ENCODE measurements around the gene LRIT1.
A peak's percentile ranks its signal among the peaks of the same experiment; 100 is the strongest.
"Not testable (repeated sequence)": the region's sequence is repeated elsewhere in the genome, so short reads cannot be mapped to it uniquely, and the experiment has no call there.

LRIT1 gene

GRCh38 chr10:84241185-84241790 is at the start of gene LRIT1:
Gene LRIT1 (minus strand): TSS chr10:84241546. CDS start chr10:84241439, 107 bp downstream.
- no peak for DNase-seq (ENCODE audit: low read depth in 2 of 2)

GRCh38 chr10:84290235-84290634 is 48.9 kb upstream of the LRIT1 start:
- DNase-seq (ENCODE audit: low read depth in 2 of 2) = no peak

GRCh38 chr10:84289521-84290200 is 48.3 kb upstream of the LRIT1 start:
- DNase-seq (ENCODE audit: low read depth in 2 of 2) = no peak

- no peak for DNase-seq (ENCODE audit: low read depth in 2 of 2)
These were observed 46.8 kb upstream of the LRIT1 start for GRCh38 chr10:84288151-84288550.

- no peak for DNase-seq (ENCODE audit: low read depth in 2 of 2)
These were observed 45.3 kb upstream of the LRIT1 start for GRCh38 chr10:84286695-84287094.

GRCh38 chr10:84279876-84280475 is 38.6 kb upstream of the LRIT1 start:
- DNase-seq (ENCODE audit: low read depth in 2 of 2) = not testable (repeated sequence)

- no peak for DNase-seq (ENCODE audit: low read depth in 2 of 2)
These were observed 29.4 kb upstream of the LRIT1 start for GRCh38 chr10:84270708-84271107.

GRCh38 chr10:84269773-84270172 is 28.4 kb upstream of the LRIT1 start:
- DNase-seq (ENCODE audit: low read depth in 2 of 2) = no peak

GRCh38 chr10:84269162-84269561 is 27.8 kb upstream of the LRIT1 start:
- no peak for DNase-seq (ENCODE audit: low read depth in 2 of 2)

- peak; percentile 19 to 49 for DNase-seq (ENCODE audit: low read depth in 2 of 2)
These were observed 26.3 kb upstream of the LRIT1 start for GRCh38 chr10:84267503-84268126.

- DNase-seq (ENCODE audit: low read depth in 2 of 2) = no peak
These were observed 24.1 kb upstream of the LRIT1 start for GRCh38 chr10:84265418-84265817.

- DNase-seq (ENCODE audit: low read depth in 2 of 2) = peak; percentile 37 to 54
These were observed 23.3 kb upstream of the LRIT1 start for GRCh38 chr10:84264611-84265141.

- no peak for DNase-seq (ENCODE audit: low read depth in 2 of 2)
These were observed 22.4 kb upstream of the LRIT1 start for GRCh38 chr10:84263716-84264115.

GRCh38 chr10:84262190-84262956 is 21.0 kb upstream of the LRIT1 start:
- DNase-seq (ENCODE audit: low read depth in 2 of 2) = no peak

GRCh38 chr10:84261236-84261915 is 20.0 kb upstream of the LRIT1 start:
- no peak for DNase-seq (ENCODE audit: low read depth in 2 of 2)

- no peak for DNase-seq (ENCODE audit: low read depth in 2 of 2)
These were observed 16.8 kb upstream of the LRIT1 start for GRCh38 chr10:84258034-84258695.

- no peak for DNase-seq (ENCODE audit: low read depth in 2 of 2)
These were observed 16.1 kb upstream of the LRIT1 start for GRCh38 chr10:84257343-84258020.

- peak in 1 of 2 donors; percentile 33 for DNase-seq (ENCODE audit: low read depth in 2 of 2)
These were observed 15.4 kb upstream of the LRIT1 start for GRCh38 chr10:84256510-84257342.

Data from stimulated activated CD4-positive, alpha-beta T cell treated with anti-CD3 and anti-CD28 coated beads, Interleukin-1b, Interleukin-23, amount 100 ng/mL, for 1 hour (primary cell).